Measurements from ENCODE around the gene EHD1.

- TF ChIP-seq POLR2AphosphoS5 (IDR thresholded peaks at IDR 0.05; ENCODE audit: low read depth, low read length) = no peak
- peak; percentile 44; the same call in 1 of the 2 replicates for TF ChIP-seq POLR2A (IDR thresholded peaks at IDR 0.05; ENCODE audit: low read depth, low read length)
- TF ChIP-seq TAF1 (IDR thresholded peaks at IDR 0.05; ENCODE audit: borderline replicate concordance, low read depth, low read length) = 0 out of 2 replicates have a peak, but pooled peaks have one; percentile 23
These were observed 45.8 kb upstream of the EHD1 start, which contains the start of gene PPP2R5B for GRCh38 chr11:64923944-64924909.
